KOPT-K1 (cell line): Measurements from ENCODE around the gene SMURF1.

Experiments
- H3K27ac ChIP-seq: fragments of 200-600 bp; sonication (generic); 2 replicates; pipeline ENCODE4 v1.5.1; 2016; ENCODE audit warnings: antibody characterized with exemption, mild to moderate bottlenecking, low read depth, low read length; ENCODE audit not compliant: poor library complexity, severe bottlenecking
- H3K36me3 ChIP-seq: fragments of 200-600 bp; sonication (generic); 2 replicates; pipeline ENCODE4 v1.5.1; 2017; ENCODE audit warnings: antibody characterized with exemption, mild to moderate bottlenecking, low read length, moderate library complexity; ENCODE audit not compliant: insufficient read depth
- H3K9me3 ChIP-seq: fragments of 200-600 bp; sonication (generic); 2 replicates; pipeline ENCODE4 v1.5.1; 2017; ENCODE audit warnings: antibody characterized with exemption, low read length, mild to moderate bottlenecking; ENCODE audit not compliant: insufficient read depth, poor library complexity, severe bottlenecking

SMURF1 gene

GRCh38 chr7:99042957-99043356, 101.0 kb downstream of the SMURF1 start:
- Histone ChIP-seq H3K36me3 (peaks cover 90% of the 10 kb centered on the region), H3K27ac (no peak overlapping the region), H3K9me3 (no peaks in the 10 kb centered on the region)

GRCh38 chr7:99041526-99041925, 102.4 kb downstream of the SMURF1 start:
- Histone ChIP-seq H3K9me3 (no peaks in the 10 kb centered on the region), H3K36me3 (peaks cover 90% of the 10 kb centered on the region), H3K27ac (no peak overlapping the region)

- Histone ChIP-seq H3K27ac (no peak overlapping the region), H3K36me3 (peaks cover 92% of the 10 kb centered on the region)
Measured at GRCh38 chr7:99040104-99040958, 103.6 kb downstream of the SMURF1 start.

GRCh38 chr7:99039384-99039891, 104.5 kb downstream of the SMURF1 start:
- Histone ChIP-seq H3K36me3 (peaks cover 94% of the 10 kb centered on the region), H3K27ac (no peak overlapping the region), H3K9me3 (no peaks in the 10 kb centered on the region)

More at GRCh38 chr7:99040104-99040958, 103.6 kb downstream of the SMURF1 start:
- H3K9me3 ChIP-seq = no peaks in the 10 kb centered on the region

- no peaks in the 10 kb centered on the region for H3K9me3 ChIP-seq
- no peak overlapping the region for H3K27ac ChIP-seq
- H3K36me3 ChIP-seq = peaks cover 94% of the 10 kb centered on the region
Measured at GRCh38 chr7:99038086-99038855, 105.6 kb downstream of the SMURF1 start.

- Histone ChIP-seq H3K9me3 (no peaks in the 10 kb centered on the region), H3K36me3 (peaks cover 98% of the 10 kb centered on the region), H3K27ac (no peak overlapping the region)
Measured at GRCh38 chr7:99037327-99037940, 106.5 kb downstream of the SMURF1 start.

- H3K9me3 ChIP-seq = no peaks in the 10 kb centered on the region
- peaks cover 100% of the 10 kb centered on the region for H3K36me3 ChIP-seq
Measured at GRCh38 chr7:99036546-99037111, 107.3 kb downstream of the SMURF1 start.

GRCh38 chr7:99035723-99036545, 108.0 kb downstream of the SMURF1 start:
- H3K36me3 ChIP-seq = peaks cover 100% of the 10 kb centered on the region
- H3K27ac ChIP-seq = no peak overlapping the region
- no peaks in the 10 kb centered on the region for H3K9me3 ChIP-seq

More at GRCh38 chr7:99036546-99037111, 107.3 kb downstream of the SMURF1 start:
- H3K27ac ChIP-seq = no peak overlapping the region

- H3K27ac ChIP-seq = no peak overlapping the region
- no peaks in the 10 kb centered on the region for H3K9me3 ChIP-seq
- peaks cover 100% of the 10 kb centered on the region for H3K36me3 ChIP-seq
Measured at GRCh38 chr7:99034932-99035722, 108.8 kb downstream of the SMURF1 start.

- Histone ChIP-seq H3K9me3 (no peaks in the 10 kb centered on the region), H3K36me3 (peaks cover 100% of the 10 kb centered on the region), H3K27ac (no peak overlapping the region)
Measured at GRCh38 chr7:99033765-99034164, 110.1 kb downstream of the SMURF1 start.

- H3K36me3 ChIP-seq = peaks cover 100% of the 10 kb centered on the region
- no peaks in the 10 kb centered on the region for H3K9me3 ChIP-seq
- H3K27ac ChIP-seq = no peak overlapping the region
Measured at GRCh38 chr7:99032928-99033327, 111.0 kb downstream of the SMURF1 start.

- H3K9me3 ChIP-seq = no peaks in the 10 kb centered on the region
Measured at GRCh38 chr7:99031496-99031895, 112.4 kb downstream of the SMURF1 start.

GRCh38 chr7:99030951-99031350, 113.0 kb downstream of the SMURF1 start:
- Histone ChIP-seq H3K36me3 (peaks cover 91% of the 10 kb centered on the region), H3K9me3 (no peaks in the 10 kb centered on the region), H3K27ac (no peak overlapping the region)

More at GRCh38 chr7:99031496-99031895, 112.4 kb downstream of the SMURF1 start:
- no peak overlapping the region for H3K27ac ChIP-seq
- H3K36me3 ChIP-seq = peaks cover 94% of the 10 kb centered on the region
